ENCODE data around the gene ETS2. TPM values are rescaled to one million over a fixed set of nuclear protein-coding genes. Genes with fewer than 3 reads are reported as not detected.

ETS2 gene
- total RNA-seq, 1 donor from 2014 or later = 40.3 TPM

DNA sequence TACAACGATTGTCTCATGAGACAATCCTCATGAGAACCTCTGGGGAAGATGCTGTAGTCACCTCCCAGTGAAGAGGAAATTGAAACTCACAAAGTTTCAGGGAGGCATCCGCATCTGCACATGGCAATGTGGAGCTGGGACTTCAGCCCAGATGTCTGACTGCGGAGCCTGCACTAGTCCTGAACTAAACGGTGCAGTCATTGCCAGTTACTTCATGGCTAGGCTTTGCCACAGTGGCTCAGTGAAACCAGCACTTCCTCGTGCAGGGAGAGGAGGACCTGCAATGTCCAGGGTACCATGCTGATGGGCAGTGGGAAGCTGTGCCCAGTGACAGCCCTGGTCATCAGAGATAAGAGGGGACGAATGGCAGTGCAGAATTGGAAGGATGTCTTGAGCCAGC is 40.7 kb upstream of the ETS2 start:
- Histone ChIP-seq H3K27me3 (ENCODE audit: insufficient read depth, low read length) (no peaks in the 10 kb centered on the region), H3K4me3 (ENCODE audit: insufficient read depth, low read depth, low read length) (no peak overlapping the region), H3K9ac (ENCODE audit: low read length) (no peak overlapping the region), H3K4me1 (ENCODE audit: insufficient read depth, low read length) (peaks cover 18% of the 10 kb centered on the region), H3K79me2 (ENCODE audit: insufficient read depth, low read length) (no peaks in the 10 kb centered on the region), H3K27ac (ENCODE audit: low read depth, low read length) (no peak overlapping the region), H4K20me1 (ENCODE audit: insufficient read depth, low read length) (no peaks in the 10 kb centered on the region), H2AFZ (ENCODE audit: low read depth, low read length) (no peak overlapping the region), H3K36me3 (ENCODE audit: insufficient read depth, low read length) (no peaks in the 10 kb centered on the region), H3K4me2 (ENCODE audit: low read length) (no peak overlapping the region), H3K9me3 (ENCODE audit: insufficient read depth, low read depth, low read length) (peaks cover 5% of the 10 kb centered on the region)
- DNase-seq (ENCODE audit: low read depth) = no peak
- H3K27ac Mint-ChIP-seq (ENCODE audit: unreplicated experiment) = no peak overlapping the region
- H3K27me3 Mint-ChIP-seq (ENCODE audit: low read depth, unreplicated experiment) = peaks cover 3% of the 10 kb centered on the region
- H3K9me3 Mint-ChIP-seq (ENCODE audit: unreplicated experiment) = peaks cover 10% of the 10 kb centered on the region
- no peak overlapping the region for H3K4me3 Mint-ChIP-seq (ENCODE audit: unreplicated experiment)
- peaks cover 25% of the 10 kb centered on the region for H3K4me1 Mint-ChIP-seq (ENCODE audit: low read depth, unreplicated experiment)
- H3K36me3 Mint-ChIP-seq (ENCODE audit: low read depth, unreplicated experiment) = peaks cover 3% of the 10 kb centered on the region
- TF ChIP-seq EZH2 (IDR thresholded peaks at IDR 0.05; ENCODE audit: insufficient read depth, low read length) = no peak
- TF ChIP-seq, protein P1, sequence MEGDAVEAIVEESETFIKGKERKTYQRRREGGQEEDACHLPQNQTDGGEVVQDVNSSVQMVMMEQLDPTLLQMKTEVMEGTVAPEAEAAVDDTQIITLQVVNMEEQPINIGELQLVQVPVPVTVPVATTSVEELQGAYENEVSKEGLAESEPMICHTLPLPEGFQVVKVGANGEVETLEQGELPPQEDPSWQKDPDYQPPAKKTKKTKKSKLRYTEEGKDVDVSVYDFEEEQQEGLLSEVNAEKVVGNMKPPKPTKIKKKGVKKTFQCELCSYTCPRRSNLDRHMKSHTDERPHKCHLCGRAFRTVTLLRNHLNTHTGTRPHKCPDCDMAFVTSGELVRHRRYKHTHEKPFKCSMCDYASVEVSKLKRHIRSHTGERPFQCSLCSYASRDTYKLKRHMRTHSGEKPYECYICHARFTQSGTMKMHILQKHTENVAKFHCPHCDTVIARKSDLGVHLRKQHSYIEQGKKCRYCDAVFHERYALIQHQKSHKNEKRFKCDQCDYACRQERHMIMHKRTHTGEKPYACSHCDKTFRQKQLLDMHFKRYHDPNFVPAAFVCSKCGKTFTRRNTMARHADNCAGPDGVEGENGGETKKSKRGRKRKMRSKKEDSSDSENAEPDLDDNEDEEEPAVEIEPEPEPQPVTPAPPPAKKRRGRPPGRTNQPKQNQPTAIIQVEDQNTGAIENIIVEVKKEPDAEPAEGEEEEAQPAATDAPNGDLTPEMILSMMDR (IDR thresholded peaks at IDR 0.05; ENCODE audit: insufficient read depth, low read depth, low read length) = no peak
- no peak for FAIRE-seq

DNA sequence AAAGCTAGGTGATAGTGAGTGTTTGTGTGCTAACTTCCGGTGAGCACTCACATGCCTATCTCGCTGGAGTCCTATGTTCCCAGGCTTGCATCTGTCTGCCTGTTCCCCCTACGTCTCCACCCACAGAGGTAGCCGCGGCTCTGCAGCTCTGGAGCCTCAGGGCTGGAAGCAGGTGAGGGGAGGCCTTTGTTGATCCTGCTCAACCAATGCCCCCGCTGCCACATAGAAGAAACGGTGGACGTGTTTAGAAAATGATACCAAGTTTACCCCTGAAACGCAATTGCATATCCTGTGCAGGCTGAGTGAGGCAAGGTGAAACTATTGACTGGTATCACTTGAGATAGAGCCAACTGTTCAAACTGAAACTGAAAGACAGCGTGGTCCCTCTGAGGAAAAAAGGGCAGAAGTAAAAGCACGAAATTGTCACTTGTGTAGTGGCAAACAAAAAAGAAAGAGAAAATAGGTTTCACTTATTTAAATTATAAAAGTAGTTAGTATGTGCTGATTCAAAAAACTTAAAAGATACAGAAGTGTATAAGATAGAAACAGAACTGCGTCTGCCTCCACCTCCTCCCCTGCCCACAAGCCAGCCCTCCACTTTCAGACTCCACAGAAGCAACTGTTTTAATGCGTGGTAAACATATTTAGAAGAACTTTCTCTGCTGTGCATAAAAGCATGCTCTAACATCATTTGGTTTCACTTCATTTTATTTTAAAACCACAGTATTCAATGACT is 38.6 kb upstream of the ETS2 start:
- peaks cover 5% of the 10 kb centered on the region for H3K9me3 ChIP-seq (ENCODE audit: insufficient read depth, low read depth, low read length)
- H4K20me1 ChIP-seq (ENCODE audit: insufficient read depth, low read length) = no peaks in the 10 kb centered on the region
- TF ChIP-seq EZH2 (IDR thresholded peaks at IDR 0.05; ENCODE audit: insufficient read depth, low read length) = no peak
- TF ChIP-seq, protein P1 (IDR thresholded peaks at IDR 0.05; ENCODE audit: insufficient read depth, low read depth, low read length) = no peak
- H3K27me3 ChIP-seq (ENCODE audit: insufficient read depth, low read length) = no peaks in the 10 kb centered on the region
- no peak overlapping the region for H2AFZ ChIP-seq (ENCODE audit: low read depth, low read length)
- no peak overlapping the region for H3K9ac ChIP-seq (ENCODE audit: low read length)
- Mint-ChIP-seq H3K36me3 (ENCODE audit: low read depth, unreplicated experiment) (peaks cover 3% of the 10 kb centered on the region), H3K4me1 (ENCODE audit: low read depth, unreplicated experiment) (peaks cover 23% of the 10 kb centered on the region), H3K27me3 (ENCODE audit: low read depth, unreplicated experiment) (peaks cover 3% of the 10 kb centered on the region), H3K27ac (ENCODE audit: unreplicated experiment) (no peak overlapping the region), H3K9me3 (ENCODE audit: unreplicated experiment) (peaks cover 10% of the 10 kb centered on the region), H3K4me3 (ENCODE audit: unreplicated experiment) (no peak overlapping the region)
- DNase-seq (ENCODE audit: low read depth) (no peak), FAIRE-seq (no peak)
- no peak overlapping the region for H3K4me3 ChIP-seq (ENCODE audit: insufficient read depth, low read depth, low read length)
- H3K36me3 ChIP-seq (ENCODE audit: insufficient read depth, low read length) = no peaks in the 10 kb centered on the region
- no peaks in the 10 kb centered on the region for H3K79me2 ChIP-seq (ENCODE audit: insufficient read depth, low read length)
- no peak overlapping the region for H3K27ac ChIP-seq (ENCODE audit: low read depth, low read length)
- peaks cover 18% of the 10 kb centered on the region for H3K4me1 ChIP-seq (ENCODE audit: insufficient read depth, low read length)
- no peak overlapping the region for H3K4me2 ChIP-seq (ENCODE audit: low read length)

DNA sequence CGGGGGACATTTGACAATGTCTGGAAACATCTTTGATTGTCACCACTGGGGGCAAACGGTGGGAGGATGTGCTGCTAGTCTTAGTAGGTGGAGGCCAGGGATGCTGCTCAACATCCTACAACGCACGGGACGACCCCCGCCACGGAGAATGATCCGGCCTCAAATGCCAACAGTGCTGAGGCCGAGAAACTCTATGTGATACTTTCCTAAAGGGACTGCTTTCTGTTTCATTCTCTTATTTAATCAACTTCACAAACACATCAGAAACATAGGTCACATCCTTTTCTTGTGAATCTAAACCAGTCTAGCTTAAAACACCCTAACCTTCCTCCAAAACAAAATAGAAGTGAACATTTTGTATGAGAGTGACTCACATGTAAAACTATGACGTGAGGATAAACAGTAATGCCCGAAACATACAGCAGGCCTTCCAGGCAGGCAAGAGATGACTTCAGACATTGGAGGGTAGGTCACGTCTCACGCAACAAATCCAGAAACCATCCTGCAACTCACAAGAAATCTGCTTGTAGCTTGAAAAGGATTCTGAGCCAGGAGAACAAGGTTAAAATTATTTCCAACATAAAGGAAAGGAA is 37.2 kb upstream of the ETS2 start:
- Histone ChIP-seq H3K4me3 (ENCODE audit: insufficient read depth, low read depth, low read length) (peak overlapping the region; percentile 3), H3K27ac (ENCODE audit: low read depth, low read length) (peak overlapping the region; percentile 90), H3K4me1 (ENCODE audit: insufficient read depth, low read length) (peaks cover 27% of the 10 kb centered on the region), H3K4me2 (ENCODE audit: low read length) (peak overlapping the region; percentile 73), H3K27me3 (ENCODE audit: insufficient read depth, low read length) (no peaks in the 10 kb centered on the region), H3K9ac (ENCODE audit: low read length) (peak overlapping the region; percentile 81), H2AFZ (ENCODE audit: low read depth, low read length) (peak overlapping the region; percentile 31), H4K20me1 (ENCODE audit: insufficient read depth, low read length) (no peaks in the 10 kb centered on the region), H3K79me2 (ENCODE audit: insufficient read depth, low read length) (no peaks in the 10 kb centered on the region), H3K36me3 (ENCODE audit: insufficient read depth, low read length) (no peaks in the 10 kb centered on the region), H3K9me3 (ENCODE audit: insufficient read depth, low read depth, low read length) (peaks cover 5% of the 10 kb centered on the region)
- H3K27me3 Mint-ChIP-seq (ENCODE audit: low read depth, unreplicated experiment) = peaks cover 3% of the 10 kb centered on the region
- peak; percentile 96 for DNase-seq (ENCODE audit: low read depth)
- TF ChIP-seq, protein P1 (IDR thresholded peaks at IDR 0.05; ENCODE audit: insufficient read depth, low read depth, low read length) = no peak
- TF ChIP-seq EZH2 (IDR thresholded peaks at IDR 0.05; ENCODE audit: insufficient read depth, low read length) = no peak
- H3K9me3 Mint-ChIP-seq (ENCODE audit: unreplicated experiment) = peaks cover 10% of the 10 kb centered on the region
- FAIRE-seq = peak; percentile 52
- H3K36me3 Mint-ChIP-seq (ENCODE audit: low read depth, unreplicated experiment) = peaks cover 3% of the 10 kb centered on the region
- no peak overlapping the region for H3K4me3 Mint-ChIP-seq (ENCODE audit: unreplicated experiment)
- peaks cover 33% of the 10 kb centered on the region for H3K4me1 Mint-ChIP-seq (ENCODE audit: low read depth, unreplicated experiment)
- H3K27ac Mint-ChIP-seq (ENCODE audit: unreplicated experiment) = peak overlapping the region; percentile 28

Measured in astrocyte (in vitro differentiated cells and primary cell).